ENCODE measurements around the gene GIPC3.

- TF ChIP-seq REST (IDR thresholded peaks at IDR 0.05; ENCODE audit: insufficient read depth in 1 of 2, low read depth in 2 of 2, low read length in 2 of 2) (no peak), POLR2AphosphoS5 (IDR thresholded peaks at IDR 0.05; ENCODE audit: low read depth, low read length) (no peak; the same call in 1 of the 2 replicates), SIN3A (IDR thresholded peaks at IDR 0.05; ENCODE audit: borderline replicate concordance, insufficient read depth, low read length) (no peak), TAF1 (IDR thresholded peaks at IDR 0.05; ENCODE audit: borderline replicate concordance, insufficient read depth, low read length) (no peak), FOXP2 (optimal IDR thresholded peaks at IDR 0.05; ENCODE audit: borderline replicate concordance, extremely low read depth, extremely low read length, insufficient read depth) (no peak)
These were observed 41.9 kb upstream of the GIPC3 start for GRCh38 chr19:3543150-3544057.

Measured in PFSK-1 (cell line).